ENCODE measurements around the gene MYL12A.

Gene MYL12A

DNA sequence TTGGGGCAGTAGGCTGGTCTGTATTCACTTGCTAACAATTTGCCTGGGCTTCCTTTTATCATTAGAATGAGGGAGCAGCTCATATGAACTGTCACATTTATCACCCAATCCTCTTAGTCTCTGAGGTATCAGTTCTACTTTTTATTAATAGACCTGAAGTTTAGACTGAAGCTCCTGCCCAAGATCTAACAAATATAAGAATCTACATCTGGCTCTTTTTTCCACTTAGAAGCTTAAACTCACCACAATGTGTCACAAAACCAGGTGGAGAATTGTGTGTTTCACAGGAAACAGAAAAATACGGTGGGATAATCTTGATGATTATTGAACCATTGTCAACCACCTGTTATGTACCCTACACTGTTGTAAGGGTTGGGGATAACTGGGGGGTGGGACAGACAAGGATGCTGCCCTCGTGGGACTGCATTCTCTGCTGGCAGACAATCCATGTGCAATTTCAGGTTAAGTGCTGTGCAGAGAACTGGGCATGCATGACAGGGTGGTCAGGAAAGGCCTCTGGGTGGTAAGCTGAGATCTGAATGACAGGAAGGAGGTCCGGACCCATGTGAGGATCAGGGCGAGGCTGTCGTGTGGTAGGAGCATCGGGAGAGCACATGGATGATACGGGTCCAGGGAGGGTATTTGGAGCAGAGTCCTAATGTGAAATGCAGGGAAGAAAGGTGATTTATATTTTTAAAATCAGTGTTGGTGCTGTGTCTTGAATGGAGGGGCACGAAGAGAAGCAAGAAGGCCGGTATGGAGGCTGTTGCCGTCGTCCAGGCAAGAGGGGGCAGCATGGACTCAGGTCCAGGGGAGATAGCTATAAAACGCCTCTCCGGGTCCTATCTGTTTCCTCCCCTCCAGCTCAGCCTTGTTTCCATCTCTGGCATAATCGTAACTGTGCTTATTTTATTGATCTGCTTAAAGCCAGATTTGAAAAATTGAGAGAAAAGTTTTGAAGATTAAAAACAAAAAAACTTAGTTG lies 31.9 kb downstream of the MYL12A start:
- no peak for DNase-seq (ENCODE audit: low read depth)
- no peak overlapping the region for H3K4me3 ChIP-seq (ENCODE audit: low read depth, low read length)
- TF ChIP-seq MYC (IDR thresholded peaks at IDR 0.05; ENCODE audit: low read depth, low read length) (no peak), POLR2A (IDR thresholded peaks at IDR 0.05; ENCODE audit: extremely low read depth, insufficient read length) (no peak)
- TF ChIP-seq, protein P1, sequence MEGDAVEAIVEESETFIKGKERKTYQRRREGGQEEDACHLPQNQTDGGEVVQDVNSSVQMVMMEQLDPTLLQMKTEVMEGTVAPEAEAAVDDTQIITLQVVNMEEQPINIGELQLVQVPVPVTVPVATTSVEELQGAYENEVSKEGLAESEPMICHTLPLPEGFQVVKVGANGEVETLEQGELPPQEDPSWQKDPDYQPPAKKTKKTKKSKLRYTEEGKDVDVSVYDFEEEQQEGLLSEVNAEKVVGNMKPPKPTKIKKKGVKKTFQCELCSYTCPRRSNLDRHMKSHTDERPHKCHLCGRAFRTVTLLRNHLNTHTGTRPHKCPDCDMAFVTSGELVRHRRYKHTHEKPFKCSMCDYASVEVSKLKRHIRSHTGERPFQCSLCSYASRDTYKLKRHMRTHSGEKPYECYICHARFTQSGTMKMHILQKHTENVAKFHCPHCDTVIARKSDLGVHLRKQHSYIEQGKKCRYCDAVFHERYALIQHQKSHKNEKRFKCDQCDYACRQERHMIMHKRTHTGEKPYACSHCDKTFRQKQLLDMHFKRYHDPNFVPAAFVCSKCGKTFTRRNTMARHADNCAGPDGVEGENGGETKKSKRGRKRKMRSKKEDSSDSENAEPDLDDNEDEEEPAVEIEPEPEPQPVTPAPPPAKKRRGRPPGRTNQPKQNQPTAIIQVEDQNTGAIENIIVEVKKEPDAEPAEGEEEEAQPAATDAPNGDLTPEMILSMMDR (IDR thresholded peaks at IDR 0.05; ENCODE audit: low read depth, low read length) = no peak
- TF ChIP-seq, protein P2, sequence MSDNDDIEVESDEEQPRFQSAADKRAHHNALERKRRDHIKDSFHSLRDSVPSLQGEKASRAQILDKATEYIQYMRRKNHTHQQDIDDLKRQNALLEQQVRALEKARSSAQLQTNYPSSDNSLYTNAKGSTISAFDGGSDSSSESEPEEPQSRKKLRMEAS (IDR thresholded peaks at IDR 0.05; ENCODE audit: low read depth, low read length) = no peak

DNA sequence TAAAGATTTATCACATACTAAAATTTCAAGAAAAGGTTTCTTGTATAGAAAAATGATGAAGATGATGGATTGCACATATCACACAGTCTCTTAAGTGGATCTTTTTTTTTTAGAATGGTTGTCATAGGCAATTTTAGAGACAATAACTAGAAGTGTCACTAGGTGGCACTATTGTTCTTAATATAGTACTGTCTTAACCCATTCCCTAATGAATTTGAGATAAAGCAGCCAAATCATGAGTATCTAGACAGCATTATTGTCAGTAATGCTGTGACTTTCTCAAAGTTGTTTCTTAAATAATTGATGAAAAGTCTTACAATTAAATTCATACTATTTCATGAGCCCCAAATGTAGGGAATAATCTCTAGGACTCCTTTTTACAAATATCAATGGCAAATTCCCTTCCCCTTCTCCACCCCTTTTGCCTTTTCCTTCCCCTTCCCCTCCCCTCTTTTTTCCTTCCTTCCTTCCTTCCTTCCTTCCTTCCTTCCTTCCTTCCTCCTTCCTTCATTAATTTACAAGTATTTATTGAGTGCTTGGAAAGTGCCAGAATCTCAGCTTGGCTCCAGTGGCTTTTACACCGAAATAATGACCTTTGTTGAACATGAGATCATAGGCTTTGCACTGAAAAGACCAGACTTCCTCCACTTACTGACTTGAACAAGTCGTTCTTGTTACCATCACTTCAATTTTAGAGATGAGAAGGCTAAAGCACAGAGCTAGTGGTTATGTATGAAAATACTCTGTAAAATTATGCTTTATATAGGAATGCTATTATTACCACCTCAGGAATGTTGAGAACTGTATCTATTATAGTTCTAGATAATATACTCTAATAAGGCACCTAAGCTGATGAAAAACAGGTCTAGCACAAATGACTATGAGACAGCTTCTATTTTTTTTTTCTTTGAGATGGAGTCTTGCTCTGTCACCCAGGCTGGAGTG lies 34.1 kb downstream of the MYL12A start:
- TF ChIP-seq POLR2A (IDR thresholded peaks at IDR 0.05; ENCODE audit: extremely low read depth, insufficient read length) (no peak), MYC (IDR thresholded peaks at IDR 0.05; ENCODE audit: low read depth, low read length) (no peak)
- TF ChIP-seq, protein P2 (IDR thresholded peaks at IDR 0.05; ENCODE audit: low read depth, low read length) = no peak
- TF ChIP-seq, protein P1 (IDR thresholded peaks at IDR 0.05; ENCODE audit: low read depth, low read length) = no peak
- H3K4me3 ChIP-seq (ENCODE audit: low read depth, low read length) = no peak overlapping the region
- peak; percentile 73 for DNase-seq (ENCODE audit: low read depth)

DNA sequence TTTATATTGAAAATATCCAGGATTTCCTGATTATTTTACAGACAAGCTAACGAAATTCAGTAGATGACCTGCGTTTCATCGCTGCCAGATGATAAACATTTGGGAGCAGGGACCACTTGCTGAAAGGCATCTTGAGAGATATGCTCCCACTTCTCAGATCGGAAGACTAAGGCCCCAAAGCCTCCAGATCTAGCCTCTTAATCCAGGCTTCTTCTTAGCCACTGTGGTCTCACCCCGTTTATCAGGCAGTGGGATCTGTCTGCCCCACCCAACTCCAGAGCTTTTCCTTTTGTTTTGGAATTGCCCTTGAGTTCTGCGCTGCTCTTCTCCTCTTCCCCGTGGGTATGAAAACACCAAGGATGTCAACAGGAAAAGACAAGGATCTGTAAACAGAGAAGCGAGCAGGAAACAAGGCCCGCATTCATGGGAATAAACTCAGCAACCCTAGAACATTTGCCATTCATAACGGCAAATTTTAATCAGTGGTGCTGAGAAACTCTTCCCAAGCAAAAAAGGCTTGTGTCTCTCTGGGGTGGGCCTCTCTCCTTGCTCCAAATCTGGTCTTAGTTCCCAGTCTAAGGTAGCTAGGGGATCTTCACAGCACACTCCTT lies 35.8 kb downstream of the MYL12A start:
- DNase-seq (ENCODE audit: low read depth) = no peak
- TF ChIP-seq MYC (IDR thresholded peaks at IDR 0.05; ENCODE audit: low read depth, low read length) (no peak), POLR2A (IDR thresholded peaks at IDR 0.05; ENCODE audit: extremely low read depth, insufficient read length) (no peak)
- TF ChIP-seq, protein P1 (IDR thresholded peaks at IDR 0.05; ENCODE audit: low read depth, low read length) = no peak
- TF ChIP-seq, protein P2 (IDR thresholded peaks at IDR 0.05; ENCODE audit: low read depth, low read length) = no peak
- no peak overlapping the region for H3K4me3 ChIP-seq (ENCODE audit: low read depth, low read length)

DNA sequence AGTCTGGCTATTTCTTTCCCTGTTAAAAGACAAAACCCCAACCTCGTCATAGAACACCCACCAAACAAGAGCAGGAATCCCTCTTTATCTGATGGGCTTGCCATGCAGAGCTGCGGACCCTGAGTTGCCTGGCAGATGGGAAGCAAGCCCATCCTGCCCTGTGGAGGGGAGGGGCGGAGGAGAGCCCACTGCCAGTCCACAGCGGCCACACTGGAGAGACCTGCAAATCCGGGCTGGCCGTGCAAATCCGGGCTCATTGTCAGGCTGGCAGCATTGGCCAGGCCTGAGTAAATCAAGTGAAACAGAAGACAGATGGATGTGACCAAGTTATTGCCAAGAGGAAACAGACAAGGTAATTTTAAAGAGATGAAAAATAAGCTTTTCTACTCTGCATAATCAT lies 36.3 kb downstream of the MYL12A start:
- no peak for DNase-seq (ENCODE audit: low read depth)
- TF ChIP-seq POLR2A (IDR thresholded peaks at IDR 0.05; ENCODE audit: extremely low read depth, insufficient read length) = no peak
- TF ChIP-seq, protein P1 (IDR thresholded peaks at IDR 0.05; ENCODE audit: low read depth, low read length) = no peak
- TF ChIP-seq MYC (IDR thresholded peaks at IDR 0.05; ENCODE audit: low read depth, low read length) = no peak
- TF ChIP-seq, protein P2 (IDR thresholded peaks at IDR 0.05; ENCODE audit: low read depth, low read length) = no peak
- no peak overlapping the region for H3K4me3 ChIP-seq (ENCODE audit: low read depth, low read length)

DNA sequence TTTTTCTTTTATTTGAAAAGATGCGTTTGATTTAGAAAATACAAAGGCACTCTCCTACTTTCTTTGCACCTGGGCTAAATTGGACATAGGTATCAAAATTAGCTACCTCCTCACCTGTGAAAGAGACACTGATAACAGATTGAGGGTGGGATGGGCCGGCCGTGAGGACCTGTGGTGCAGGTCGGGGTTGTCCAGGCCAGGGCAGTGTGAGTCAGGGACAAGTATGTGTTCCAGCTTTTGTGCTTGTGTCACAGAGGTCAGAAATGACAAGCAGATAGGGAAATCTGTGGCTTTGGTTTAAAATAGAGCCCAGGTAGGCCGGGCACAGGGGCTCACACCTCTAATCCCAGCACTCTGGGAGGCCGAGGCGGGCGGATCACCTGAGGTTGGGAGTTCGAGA lies 36.9 kb downstream of the MYL12A start:
- TF ChIP-seq, protein P2 (IDR thresholded peaks at IDR 0.05; ENCODE audit: low read depth, low read length) = no peak
- no peak for DNase-seq (ENCODE audit: low read depth)
- no peak overlapping the region for H3K4me3 ChIP-seq (ENCODE audit: low read depth, low read length)

Measured in NB4 (cell line).